ENCODE results near the gene RAPGEF4.

Gene RAPGEF4

GRCh38 chr2:172944022-172944793 lies 208.6 kb downstream of the RAPGEF4 start:
- no peak for DNase-seq

- no peak for DNase-seq
Observed at GRCh38 chr2:172944794-172945509, 209.3 kb downstream of the RAPGEF4 start.

- no peak for DNase-seq
Observed at GRCh38 chr2:172945510-172945850, 209.8 kb downstream of the RAPGEF4 start.

- no peak for DNase-seq
Observed at GRCh38 chr2:172947461-172948153, 212.0 kb downstream of the RAPGEF4 start.

GRCh38 chr2:172949522-172949921 lies 213.9 kb downstream of the RAPGEF4 start:
- no peak for DNase-seq

GRCh38 chr2:172950565-172950964 lies 214.9 kb downstream of the RAPGEF4 start:
- no peak for DNase-seq

- no peak for DNase-seq
Observed at GRCh38 chr2:172951554-172951953, 215.9 kb downstream of the RAPGEF4 start.

GRCh38 chr2:172953411-172953810 lies 217.8 kb downstream of the RAPGEF4 start:
- DNase-seq, result no peak

- DNase-seq, result no peak
Observed at GRCh38 chr2:172953970-172954852, 218.6 kb downstream of the RAPGEF4 start.

- no peak for DNase-seq
Observed at GRCh38 chr2:172955587-172955986, 219.9 kb downstream of the RAPGEF4 start.

GRCh38 chr2:172957734-172958133 lies 222.1 kb downstream of the RAPGEF4 start:
- no peak for DNase-seq

GRCh38 chr2:172962082-172962481 lies 226.4 kb downstream of the RAPGEF4 start:
- DNase-seq, result no peak

- peak; percentile 6 for DNase-seq
Observed at GRCh38 chr2:172962824-172963223, 227.2 kb downstream of the RAPGEF4 start.

- no peak for DNase-seq
Observed at GRCh38 chr2:172964511-172965139, 229.0 kb downstream of the RAPGEF4 start.

- DNase-seq, result no peak
Observed at GRCh38 chr2:172965433-172966212, 230.0 kb downstream of the RAPGEF4 start.

- DNase-seq, result no peak
Observed at GRCh38 chr2:172967036-172967982, 231.7 kb downstream of the RAPGEF4 start.

GRCh38 chr2:172968061-172968469 lies 232.4 kb downstream of the RAPGEF4 start:
- no peak for DNase-seq

- DNase-seq, result no peak
Observed at GRCh38 chr2:172969166-172969565, 233.5 kb downstream of the RAPGEF4 start.

GRCh38 chr2:172969609-172970008 lies 234.0 kb downstream of the RAPGEF4 start:
- DNase-seq, result no peak

GRCh38 chr2:172970660-172971059 lies 235.0 kb downstream of the RAPGEF4 start:
- DNase-seq, result no peak
